OCI-LY1 (cell line): ENCODE data around the gene RAI1.

ENCODE experiments used
- H2AFZ ChIP-seq: fragments of 200-600 bp; sonication (generic), shearing (Covaris generic); 2 replicates; pipeline ENCODE4 v1.6.0; 2014; ENCODE audit warnings: antibody characterized with exemption, mild to moderate bottlenecking, low read length
- H3F3A ChIP-seq: fragments of 200-600 bp; sonication (generic), shearing (Covaris generic); 2 replicates; pipeline ENCODE4 v1.6.0; 2014; ENCODE audit warnings: mild to moderate bottlenecking, antibody characterized with exemption, low read length, moderate library complexity; ENCODE audit not compliant: insufficient read depth
- H3K27ac ChIP-seq: fragments of 200-600 bp; sonication (generic); 2 replicates; pipeline ENCODE4 v1.5.1; 2014; ENCODE audit warnings: low read length, mixed run types, mild to moderate bottlenecking, low read depth; ENCODE audit not compliant: poor library complexity, severe bottlenecking
- H3K27me3 ChIP-seq: fragments of 200-600 bp; sonication (generic); 2 replicates; pipeline ENCODE4 v1.6.0; 2014; ENCODE audit warnings: antibody characterized with exemption, mild to moderate bottlenecking, low read length, moderate library complexity; ENCODE audit not compliant: insufficient read depth
- H3K36me3 ChIP-seq: fragments of 200-600 bp; sonication (generic); 2 replicates; pipeline ENCODE4 v1.6.1; 2014; ENCODE audit warnings: mild to moderate bottlenecking, antibody characterized with exemption, low read length, moderate library complexity, mixed read lengths; ENCODE audit not compliant: insufficient read depth
- H3K4me1 ChIP-seq: fragments of 200-600 bp; sonication (generic); 2 replicates; pipeline ENCODE4 v1.5.1; 2014; ENCODE audit warnings: mild to moderate bottlenecking, low read length, moderate library complexity; ENCODE audit not compliant: insufficient read depth, severe bottlenecking
- H3K4me2 ChIP-seq: fragments of 200-600 bp; sonication (generic), shearing (Covaris generic); 2 replicates; pipeline ENCODE4 v1.6.1; 2014; ENCODE audit warnings: low read length
- H3K4me3 ChIP-seq: fragments of 200-600 bp; sonication (generic); 2 replicates; pipeline ENCODE4 v1.5.1; 2014; ENCODE audit warnings: low read length, low read depth, mild to moderate bottlenecking, mixed read lengths; ENCODE audit not compliant: poor library complexity, severe bottlenecking
- H3K79me2 ChIP-seq: fragments of 200-600 bp; shearing (Covaris generic); 2 replicates; pipeline ENCODE4 v1.6.1; 2016; ENCODE audit warnings: mixed run types, low read length, mixed read lengths; ENCODE audit not compliant: insufficient read depth
- H3K9ac ChIP-seq: fragments of 200-600 bp; sonication (generic), shearing (Covaris generic); 2 replicates; pipeline ENCODE4 v1.6.1; 2014; ENCODE audit warnings: mild to moderate bottlenecking, low read length, mixed read lengths
- H3K9me2 ChIP-seq: fragments of 200-600 bp; sonication (generic), shearing (Covaris generic); 2 replicates; pipeline ENCODE4 v1.6.1; 2014; ENCODE audit warnings: low read depth, mild to moderate bottlenecking, low read length, mixed read lengths
- H3K9me3 ChIP-seq: fragments of 200-600 bp; shearing (Covaris generic); 2 replicates; pipeline ENCODE4 v1.6.1; 2014; ENCODE audit warnings: low read length, mixed read lengths
- H4K20me1 ChIP-seq: fragments of 200-600 bp; sonication (generic), shearing (Covaris generic); 2 replicates; pipeline ENCODE4 v1.6.0; 2016; ENCODE audit warnings: mild to moderate bottlenecking, low read length; ENCODE audit not compliant: insufficient read depth
- EZH2 ChIP-seq: fragments of 200-600 bp; sonication (generic), shearing (Covaris generic); IDR thresholded peaks from 2 replicates; pipeline ENCODE4 v1.8.0; 2017; ENCODE audit warnings: borderline replicate concordance, mixed run types, mild to moderate bottlenecking, antibody characterized with exemption, low read length, moderate library complexity, mixed read lengths
- TF ChIP-seq, protein P1 (sequence below): fragments of 200-600 bp; sonication (generic), shearing (Covaris generic); IDR thresholded peaks from 2 replicates; pipeline ENCODE4 v1.5.1; 2017; ENCODE audit warnings: mild to moderate bottlenecking, antibody characterized with exemption, low read length, moderate library complexity, mixed read lengths

The RAI1 gene

DNA sequence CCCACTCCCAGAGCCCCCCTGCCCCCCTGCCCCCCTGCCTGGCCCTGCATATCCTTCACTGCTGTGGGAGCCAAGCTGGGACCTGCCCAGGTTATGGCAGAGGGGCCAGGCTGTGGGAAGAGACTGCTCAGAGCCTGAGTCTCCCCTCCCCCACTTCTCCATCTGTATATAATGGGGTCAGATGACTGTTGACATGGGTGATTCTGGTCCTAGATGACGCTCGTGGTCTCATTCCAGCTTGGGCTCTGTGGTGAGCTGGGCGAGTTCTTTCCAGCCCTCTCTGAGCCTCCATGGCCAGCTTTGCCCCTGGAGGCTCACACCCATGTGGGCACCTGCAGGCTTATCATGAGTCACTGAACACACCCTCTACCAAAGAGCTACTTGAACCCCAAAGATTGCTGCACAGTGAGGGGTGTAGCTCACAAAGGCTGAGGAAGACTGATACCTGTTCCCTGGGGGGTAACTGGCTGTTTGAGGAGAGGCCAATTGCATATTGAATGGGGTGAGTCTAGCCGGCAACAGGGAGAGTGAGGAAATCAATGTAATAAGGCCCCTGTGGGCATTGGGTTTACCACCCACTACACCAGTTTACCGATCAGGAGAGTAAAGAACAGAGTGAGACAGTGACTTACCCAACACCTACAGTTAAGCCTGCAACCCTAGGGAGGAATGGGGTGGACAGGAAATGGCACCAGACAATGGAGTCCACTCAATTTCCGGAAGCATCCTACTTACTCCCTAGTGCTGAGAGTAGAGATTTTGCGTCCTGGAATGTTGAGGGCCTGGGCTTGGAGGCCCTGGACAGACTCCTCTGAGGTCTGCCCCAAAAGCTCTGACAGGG, 159.7 kb downstream of the RAI1 start:
- Histone ChIP-seq H3K4me3 (peak overlapping the region; percentile 65), H3K36me3 (no peaks in the 10 kb centered on the region)

DNA sequence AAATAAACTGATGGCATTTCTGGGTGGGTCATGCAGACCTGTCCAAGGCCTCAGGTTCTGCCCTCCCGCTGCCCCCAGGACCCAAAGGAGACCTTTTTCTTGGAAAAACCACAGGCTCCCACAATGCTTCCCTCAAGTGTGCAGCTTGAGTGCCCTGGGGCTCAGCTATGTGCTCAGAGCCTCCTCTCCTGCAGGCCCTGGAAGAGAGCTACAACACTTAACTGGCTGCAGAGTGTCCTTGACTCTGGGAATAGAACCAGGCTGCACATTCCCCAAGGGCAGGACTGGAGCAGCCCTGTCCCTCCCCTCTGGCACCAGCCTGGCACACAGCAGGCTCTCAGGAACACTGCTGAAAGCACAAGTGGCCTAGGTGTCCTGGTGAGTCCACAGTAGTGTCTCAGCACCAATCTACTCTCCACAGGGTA, 160.4 kb downstream of the RAI1 start:
- no peaks in the 10 kb centered on the region for H3K9me3 ChIP-seq
- H3F3A ChIP-seq: no peaks in the 10 kb centered on the region
- H3K27me3 ChIP-seq: no peaks in the 10 kb centered on the region
- H3K4me3 ChIP-seq: no peak overlapping the region
- H2AFZ ChIP-seq: no peak overlapping the region
- TF ChIP-seq, protein P1, sequence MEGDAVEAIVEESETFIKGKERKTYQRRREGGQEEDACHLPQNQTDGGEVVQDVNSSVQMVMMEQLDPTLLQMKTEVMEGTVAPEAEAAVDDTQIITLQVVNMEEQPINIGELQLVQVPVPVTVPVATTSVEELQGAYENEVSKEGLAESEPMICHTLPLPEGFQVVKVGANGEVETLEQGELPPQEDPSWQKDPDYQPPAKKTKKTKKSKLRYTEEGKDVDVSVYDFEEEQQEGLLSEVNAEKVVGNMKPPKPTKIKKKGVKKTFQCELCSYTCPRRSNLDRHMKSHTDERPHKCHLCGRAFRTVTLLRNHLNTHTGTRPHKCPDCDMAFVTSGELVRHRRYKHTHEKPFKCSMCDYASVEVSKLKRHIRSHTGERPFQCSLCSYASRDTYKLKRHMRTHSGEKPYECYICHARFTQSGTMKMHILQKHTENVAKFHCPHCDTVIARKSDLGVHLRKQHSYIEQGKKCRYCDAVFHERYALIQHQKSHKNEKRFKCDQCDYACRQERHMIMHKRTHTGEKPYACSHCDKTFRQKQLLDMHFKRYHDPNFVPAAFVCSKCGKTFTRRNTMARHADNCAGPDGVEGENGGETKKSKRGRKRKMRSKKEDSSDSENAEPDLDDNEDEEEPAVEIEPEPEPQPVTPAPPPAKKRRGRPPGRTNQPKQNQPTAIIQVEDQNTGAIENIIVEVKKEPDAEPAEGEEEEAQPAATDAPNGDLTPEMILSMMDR: no peak
- no peak for TF ChIP-seq EZH2
- H3K4me2 ChIP-seq: no peak overlapping the region
- no peaks in the 10 kb centered on the region for H4K20me1 ChIP-seq
- no peaks in the 10 kb centered on the region for H3K79me2 ChIP-seq
- peak overlapping the region; percentile 62 for H3K27ac ChIP-seq
- no peaks in the 10 kb centered on the region for H3K9me2 ChIP-seq
- H3K9ac ChIP-seq: no peak overlapping the region
- peaks cover 41% of the 10 kb centered on the region for H3K4me1 ChIP-seq
- H3K36me3 ChIP-seq: no peaks in the 10 kb centered on the region

More for the DNA sequence above, 159.7 kb downstream of the RAI1 start:
- Histone ChIP-seq H3K9me3 (no peaks in the 10 kb centered on the region), H3K4me2 (peak overlapping the region; percentile 95), H3K4me1 (peaks cover 42% of the 10 kb centered on the region), H3K9ac (peak overlapping the region; percentile 78), H3K27ac (peak overlapping the region; percentile 62), H3K9me2 (no peaks in the 10 kb centered on the region), H2AFZ (no peak overlapping the region), H4K20me1 (no peaks in the 10 kb centered on the region), H3K27me3 (no peaks in the 10 kb centered on the region), H3F3A (no peaks in the 10 kb centered on the region), H3K79me2 (no peaks in the 10 kb centered on the region)
- TF ChIP-seq, protein P1: no peak
- no peak for TF ChIP-seq EZH2

DNA sequence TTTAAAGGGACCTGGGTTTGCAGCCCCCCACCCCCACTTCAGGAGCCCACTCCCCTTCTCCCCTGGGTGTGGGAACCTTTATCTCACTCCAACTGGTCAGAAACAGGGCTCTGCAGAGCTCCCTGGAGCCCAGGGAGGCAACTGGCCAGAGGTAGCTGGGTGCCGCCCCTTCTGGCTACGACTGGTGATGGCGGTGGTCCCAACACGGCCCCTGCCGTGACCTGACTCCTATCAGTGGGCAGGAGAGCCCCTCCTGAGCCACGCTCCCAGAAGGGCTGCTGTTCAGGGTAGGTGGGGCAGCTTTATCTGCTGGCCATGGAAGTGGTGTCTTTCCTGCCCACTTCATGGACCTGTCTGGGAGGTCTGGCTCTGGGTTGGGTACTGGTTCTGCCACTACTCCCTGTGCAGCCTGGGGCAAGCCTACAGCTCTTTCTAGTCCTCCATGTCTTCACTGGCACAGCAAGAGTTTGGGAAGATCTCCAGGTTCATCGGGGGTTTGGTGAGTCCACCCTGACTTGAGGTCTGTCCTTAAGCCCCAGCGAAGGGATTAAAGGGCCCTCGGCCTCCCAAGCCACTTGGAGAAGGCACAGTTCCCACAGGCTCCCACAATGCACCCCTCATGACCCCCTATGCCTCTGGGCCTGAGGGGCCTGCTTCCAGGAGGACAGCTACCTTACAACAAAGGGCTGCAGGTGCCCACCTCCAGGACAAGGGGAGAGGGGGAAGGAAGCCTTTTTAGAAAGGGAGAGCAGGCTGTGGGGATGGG, 161.0 kb downstream of the RAI1 start:
- H3K4me2 ChIP-seq: no peak overlapping the region
- no peak overlapping the region for H3K9ac ChIP-seq
- H3K27me3 ChIP-seq: no peaks in the 10 kb centered on the region
- no peaks in the 10 kb centered on the region for H3K79me2 ChIP-seq
- no peaks in the 10 kb centered on the region for H4K20me1 ChIP-seq
- no peaks in the 10 kb centered on the region for H3F3A ChIP-seq
- TF ChIP-seq EZH2: no peak
- TF ChIP-seq, protein P1: no peak
- H3K36me3 ChIP-seq: no peaks in the 10 kb centered on the region
- no peaks in the 10 kb centered on the region for H3K9me3 ChIP-seq
- H3K4me3 ChIP-seq: no peak overlapping the region
- peaks cover 36% of the 10 kb centered on the region for H3K4me1 ChIP-seq
- no peak overlapping the region for H2AFZ ChIP-seq
- H3K27ac ChIP-seq: no peak overlapping the region
- H3K9me2 ChIP-seq: no peaks in the 10 kb centered on the region
